H1 (cell line): ENCODE data around the gene VRK3. TPM values are rescaled to one million over a fixed set of nuclear protein-coding genes. Genes with fewer than 3 reads are reported as not detected.
A peak's percentile ranks its signal among the peaks of the same experiment; 100 is the strongest.

Source experiments
- BCL11A ChIP-seq, 2 experiments: IDR thresholded peaks; one replicate each; pipeline ENCODE4 v1.6.1; 2011; ENCODE audit warnings: low read depth in 2 of 2, low read length in 2 of 2, mild to moderate bottlenecking in 2 of 2
- BRCA1 ChIP-seq: IDR thresholded peaks from 2 replicates; pipeline ENCODE4 v1.6.1; 2012; ENCODE audit warnings: low read depth, low read length, improper control_type of control experiment
- CHD1 ChIP-seq: IDR thresholded peaks from 2 replicates; pipeline ENCODE4 v1.6.1; 2012; ENCODE audit warnings: low read depth, low read length, improper control_type of control experiment
- CREB1 ChIP-seq: IDR thresholded peaks from 2 replicates; pipeline ENCODE4 v1.6.1; 2012; ENCODE audit warnings: inconsistent platforms
- CTBP2 ChIP-seq: IDR thresholded peaks from 2 replicates; pipeline ENCODE4 v1.7.0; 2011; ENCODE audit warnings: borderline replicate concordance, mild to moderate bottlenecking, moderate library complexity, mixed read lengths, low read length; ENCODE audit not compliant: insufficient read depth, insufficient read length
- FOSL1 ChIP-seq: IDR thresholded peaks from 2 replicates; pipeline ENCODE4 v1.6.1; 2011; ENCODE audit warnings: mild to moderate bottlenecking, low read depth, low read length, moderate library complexity; ENCODE audit not compliant: insufficient read depth
- GABPA ChIP-seq: IDR thresholded peaks from 2 replicates; pipeline ENCODE4 v1.6.1; 2011; ENCODE audit warnings: mild to moderate bottlenecking, low read length, moderate library complexity, borderline replicate concordance; ENCODE audit not compliant: insufficient read depth
- JUND ChIP-seq: IDR thresholded peaks from 2 replicates; pipeline ENCODE4 v1.6.1; 2011; ENCODE audit warnings: mild to moderate bottlenecking, improper control_type of control experiment, low read length
- KDM1A ChIP-seq: fragments of 200-600, 300-600 bp; sonication (generic); IDR thresholded peaks from 2 replicates; pipeline ENCODE4 v1.7.1; 2016; ENCODE audit warnings: mild to moderate bottlenecking, low read length, borderline replicate concordance
- NRF1 ChIP-seq: IDR thresholded peaks from 2 replicates; pipeline ENCODE4 v1.6.1; 2011; ENCODE audit warnings: mild to moderate bottlenecking, low read depth, low read length, improper control_type of control experiment
- POLR2A ChIP-seq, 2 experiments: IDR thresholded peaks; 1 replicate in 1 of 2; 2 replicates in 1 of 2; pipeline ENCODE4 v1.6.1; 2011; ENCODE audit warnings: low read depth in 2 of 2, low read length in 2 of 2, mild to moderate bottlenecking in 2 of 2; ENCODE audit errors: control extremely low read depth in 1 of 2
- POU5F1 ChIP-seq: IDR thresholded peaks from 2 replicates; pipeline ENCODE4 v1.6.1; 2011; ENCODE audit warnings: low read depth, mild to moderate bottlenecking, low read length, moderate library complexity
- SAP30 ChIP-seq: fragments of 300-600 bp; sonication (generic); IDR thresholded peaks from 2 replicates; pipeline ENCODE4 v1.7.1; 2012; ENCODE audit warnings: low read length, moderate library complexity, mild to moderate bottlenecking, inconsistent platforms; ENCODE audit not compliant: insufficient read depth, insufficient replicate concordance
- SIN3A ChIP-seq, 2 experiments: IDR thresholded peaks in 1 of 2; conservative IDR thresholded peaks in 1 of 2; 2 replicates each; pipeline ENCODE4 v1.6.1; 2011 to 2012; ENCODE audit warnings: low read length in 2 of 2, improper control_type of control experiment in 1 of 2, low read depth in 1 of 2, mild to moderate bottlenecking in 1 of 2
- SIX5 ChIP-seq: IDR thresholded peaks from 2 replicates; pipeline ENCODE4 v1.6.1; 2011; ENCODE audit warnings: mild to moderate bottlenecking, low read depth, low read length
- SP1 ChIP-seq: IDR thresholded peaks from 2 replicates; pipeline ENCODE4 v1.6.1; 2011; ENCODE audit warnings: low read depth, low read length
- SRF ChIP-seq: IDR thresholded peaks from 2 replicates; pipeline ENCODE4 v1.6.1; 2011; ENCODE audit warnings: mild to moderate bottlenecking, low read depth, low read length, moderate library complexity
- TAF7 ChIP-seq: optimal IDR thresholded peaks from 2 replicates; pipeline ENCODE3; 2011; ENCODE audit warnings: low read depth, mild to moderate bottlenecking, inconsistent platforms, low read length, moderate library complexity, borderline replicate concordance
- TEAD4 ChIP-seq: IDR thresholded peaks from 2 replicates; pipeline ENCODE4 v1.6.1; 2012; ENCODE audit warnings: low read depth, low read length, inconsistent platforms, mixed read lengths
- ZNF274 ChIP-seq: IDR thresholded peaks from 2 replicates; pipeline ENCODE4 v1.7.0; 2012; ENCODE audit warnings: low read length, borderline replicate concordance; ENCODE audit errors: extremely low read depth
- polyA plus RNA-seq, 7 experiments: library from polyadenylated mRNA; depleted of rRNA in 3 of 7; stranded (reverse) in 5 of 7; unstranded in 2 of 7; fragments of >200 nt in 5 of 7; fragments of 200-250 nt in 2 of 7; gene quantifications; 1 replicate in 5 of 7; 2 replicates in 1 of 7; 4 replicates in 1 of 7; pipeline versions ENCODE4 v1.2.1 to v1.2.3, GENCODE V29; 2011 to 2013; ENCODE audit warnings: missing spikeins in 2 of 7, mixed read lengths in 2 of 7
- total RNA-seq: library from RNA; stranded (reverse); fragmentation: NEBNext Ultra II Directional; extraction: Animal tissue kit (Norgen Biotek cat#: 25700); gene quantifications from 2 replicates; pipeline ENCODE4 v1.2.1, GENCODE V29; 2021
- TF ChIP-seq, protein P1 (sequence below): IDR thresholded peaks from 2 replicates; pipeline ENCODE4 v1.6.1; 2012; ENCODE audit warnings: low read length, inconsistent platforms
- TF ChIP-seq, protein P2 (sequence below): IDR thresholded peaks from 2 replicates; pipeline ENCODE4 v1.6.1; 2012; ENCODE audit warnings: inconsistent platforms
- TF ChIP-seq, protein P3 (sequence below): IDR thresholded peaks from 2 replicates; pipeline ENCODE4 v1.6.1; 2012; ENCODE audit warnings: inconsistent platforms

VRK3 gene
- total and polyA plus RNA-seq, 2 of the 8 experiments (the other 6 are each of a cell fraction or from before 2014, with no cell fraction given) = 21.3 to 36.1 TPM

DNA sequence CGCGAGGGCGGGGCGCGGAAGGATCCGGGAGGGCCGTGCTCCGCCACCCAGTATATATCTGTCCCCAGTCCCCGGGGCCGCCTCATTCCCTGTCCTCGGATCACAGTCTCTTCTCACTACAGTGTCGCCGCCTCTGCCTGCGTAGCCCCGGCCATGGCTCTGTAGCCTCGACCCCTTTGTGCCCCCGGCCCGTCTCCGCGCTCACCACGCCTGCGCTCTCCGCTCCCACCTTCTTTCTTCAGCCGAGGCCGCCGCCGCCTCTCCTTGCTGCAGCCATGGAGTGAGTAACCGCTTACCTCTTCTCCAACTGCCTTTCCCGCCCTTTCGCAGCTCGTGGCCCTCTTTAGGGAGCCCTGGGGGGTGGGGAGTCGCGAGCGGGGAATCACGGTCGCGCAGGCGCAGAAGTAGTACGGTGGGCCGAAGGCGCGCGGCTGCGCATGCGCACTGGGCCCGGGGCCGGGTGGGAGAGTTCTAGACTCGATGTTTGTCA, 96.0 kb downstream of the VRK3 start, which contains the start of the genes ATF5 and NUP62 (continued):
- TF ChIP-seq, protein P1, sequence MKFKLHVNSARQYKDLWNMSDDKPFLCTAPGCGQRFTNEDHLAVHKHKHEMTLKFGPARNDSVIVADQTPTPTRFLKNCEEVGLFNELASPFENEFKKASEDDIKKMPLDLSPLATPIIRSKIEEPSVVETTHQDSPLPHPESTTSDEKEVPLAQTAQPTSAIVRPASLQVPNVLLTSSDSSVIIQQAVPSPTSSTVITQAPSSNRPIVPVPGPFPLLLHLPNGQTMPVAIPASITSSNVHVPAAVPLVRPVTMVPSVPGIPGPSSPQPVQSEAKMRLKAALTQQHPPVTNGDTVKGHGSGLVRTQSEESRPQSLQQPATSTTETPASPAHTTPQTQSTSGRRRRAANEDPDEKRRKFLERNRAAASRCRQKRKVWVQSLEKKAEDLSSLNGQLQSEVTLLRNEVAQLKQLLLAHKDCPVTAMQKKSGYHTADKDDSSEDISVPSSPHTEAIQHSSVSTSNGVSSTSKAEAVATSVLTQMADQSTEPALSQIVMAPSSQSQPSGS = no peak
- TF ChIP-seq SAP30 = no peak
- no peak for TF ChIP-seq CTBP2
- TF ChIP-seq NRF1 = peak; percentile 90
- TF ChIP-seq ZNF274 = no peak
- TF ChIP-seq GABPA = no peak
- TF ChIP-seq POLR2A (IDR thresholded peaks at IDR 0.05; ENCODE audit: control extremely low read depth in 1 of 2, low read depth in 2 of 2, low read length in 2 of 2) = peak in 1 of 2 experiments; percentile 92; a peak in 2 of 3 replicates
- no peak for TF ChIP-seq KDM1A
- no peak for TF ChIP-seq BCL11A (IDR thresholded peaks at IDR 0.05; ENCODE audit: low read depth in 2 of 2, low read length in 2 of 2)
- no peak for TF ChIP-seq POU5F1
- TF ChIP-seq JUND = no peak
- no peak for TF ChIP-seq FOSL1
- 0 out of 4 replicates have a peak, but pooled peaks of 1 of the 2 experiments have one; percentile 16 for TF ChIP-seq SIN3A (conservative IDR thresholded peaks at IDR 0.05 in 1 of 2, IDR thresholded peaks at IDR 0.05 in 1 of 2; ENCODE audit: low read depth in 1 of 2, low read length in 2 of 2)
- no peak for TF ChIP-seq SIX5
- TF ChIP-seq SP1 = peak; percentile 10; the same call in 1 of the 2 replicates
- TF ChIP-seq CHD1 = no peak
- no peak; the same call in 1 of the 2 replicates for TF ChIP-seq CREB1
- TF ChIP-seq TAF7 = peak; percentile 92
- TF ChIP-seq, protein P2, sequence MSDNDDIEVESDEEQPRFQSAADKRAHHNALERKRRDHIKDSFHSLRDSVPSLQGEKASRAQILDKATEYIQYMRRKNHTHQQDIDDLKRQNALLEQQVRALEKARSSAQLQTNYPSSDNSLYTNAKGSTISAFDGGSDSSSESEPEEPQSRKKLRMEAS = peak; percentile 95
- TF ChIP-seq, protein P3, sequence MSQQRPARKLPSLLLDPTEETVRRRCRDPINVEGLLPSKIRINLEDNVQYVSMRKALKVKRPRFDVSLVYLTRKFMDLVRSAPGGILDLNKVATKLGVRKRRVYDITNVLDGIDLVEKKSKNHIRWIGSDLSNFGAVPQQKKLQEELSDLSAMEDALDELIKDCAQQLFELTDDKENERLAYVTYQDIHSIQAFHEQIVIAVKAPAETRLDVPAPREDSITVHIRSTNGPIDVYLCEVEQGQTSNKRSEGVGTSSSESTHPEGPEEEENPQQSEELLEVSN = peak; percentile 100
- no peak for TF ChIP-seq TEAD4
- no peak for TF ChIP-seq BRCA1
- no peak for TF ChIP-seq SRF
